Aortic smooth muscle cell (primary cell): ENCODE results near the gene SYNDIG1. TPM values are rescaled to one million over a fixed set of nuclear protein-coding genes. Genes with fewer than 3 reads are reported as not detected.

Source experiments
- total RNA-seq: library from RNA; depleted of rRNA; stranded (reverse); fragments of >200 nt; gene quantifications from 2 replicates; pipeline ENCODE4 v1.2.3, GENCODE V29; 2014

SYNDIG1 gene
- total RNA-seq = 3.2 and 5.1 TPM in 2 replicates

GRCh38 chr20:24469116-24469893 lies at the start of gene SYNDIG1:
SYNDIG1 (plus strand) TSS chr20:24469629; CDS start chr20:24543098, 73,469 bp downstream.

